Mesodermal cell (in vitro differentiated cells): ENCODE results near the gene CHMP5. TPM values are rescaled to one million over a fixed set of nuclear protein-coding genes. Genes with fewer than 3 reads are reported as not detected.

Experiments
- H3K27ac ChIP-seq: 2 replicates; pipeline ENCODE4 v1.7.0; 2013; ENCODE audit warnings: mild to moderate bottlenecking, low read depth, low read length, moderate library complexity; ENCODE audit not compliant: severe bottlenecking
- H3K36me3 ChIP-seq: 2 replicates; pipeline ENCODE4 v1.7.1; 2013; ENCODE audit warnings: mild to moderate bottlenecking, low read length, moderate library complexity; ENCODE audit not compliant: control insufficient read depth, insufficient read depth
- H3K4me1 ChIP-seq: one replicate; pipeline ENCODE4 v1.7.1; 2013; ENCODE audit warnings: mild to moderate bottlenecking, low read length; ENCODE audit not compliant: insufficient read depth, control insufficient read depth, poor library complexity, severe bottlenecking
- H3K4me3 ChIP-seq: 2 replicates; pipeline ENCODE4 v1.7.0; 2013; ENCODE audit warnings: low read length, control low read depth, mild to moderate bottlenecking; ENCODE audit not compliant: insufficient read depth, poor library complexity, severe bottlenecking; ENCODE audit errors: extremely low read depth
- H3K9me3 ChIP-seq: 2 replicates; pipeline ENCODE4 v1.7.1; 2013; ENCODE audit warnings: mild to moderate bottlenecking, low read length, moderate library complexity; ENCODE audit not compliant: control insufficient read depth
- WGBS, 2 experiments: methylation state at CpG; one replicate each; pipeline ENCODE4 v1.1.5; 2013; ENCODE audit warnings: missing lambda C conversion rate in 2 of 2; ENCODE audit not compliant: insufficient coverage in 2 of 2; 5-methylcytosine and 5-hydroxymethylcytosine counted together
- polyA plus RNA-seq, 2 experiments: library from polyadenylated mRNA; stranded (reverse); fragments of 50-300 nt; gene quantifications; one replicate each; pipeline ENCODE4 v1.2.3, GENCODE V29; 2013

CHMP5 gene
- polyA plus RNA-seq (2013, experiment 1 of 2): 104 TPM
- 113 TPM for polyA plus RNA-seq (2013, experiment 2 of 2)

DNA sequence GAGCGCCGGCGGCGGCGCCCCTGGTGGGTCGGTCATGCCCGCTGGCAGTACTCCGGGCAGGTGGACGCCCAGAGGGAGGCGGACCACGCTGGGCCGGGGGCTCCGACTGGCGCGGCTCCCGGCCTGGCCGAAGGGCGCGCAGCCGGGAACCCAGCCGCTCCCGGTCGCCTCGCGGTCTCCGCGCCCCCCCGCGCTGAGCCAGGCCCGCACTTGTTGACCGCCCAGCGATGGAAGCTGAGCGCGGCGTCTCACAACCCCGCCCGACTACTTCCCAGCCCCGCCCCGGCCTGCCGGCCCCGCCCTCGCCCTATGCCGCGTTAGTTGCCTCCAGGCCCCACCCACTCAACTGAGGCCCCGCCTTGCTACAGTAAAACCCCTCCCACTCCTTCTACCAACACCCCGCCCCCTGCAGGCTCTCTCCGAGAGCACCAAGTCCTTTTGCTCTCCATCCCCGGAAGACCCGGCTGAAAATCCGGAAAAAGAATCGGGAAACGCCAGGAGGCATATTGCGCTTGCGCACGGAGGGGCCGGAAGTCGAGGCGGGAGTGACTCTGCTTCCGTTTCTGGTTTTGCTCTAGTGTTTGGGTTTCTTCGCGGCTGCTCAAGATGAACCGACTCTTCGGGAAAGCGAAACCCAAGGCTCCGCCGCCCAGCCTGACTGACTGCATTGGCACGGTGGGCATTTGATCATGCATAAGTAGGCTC, at the start of gene CHMP5, which contains the start of gene BAG1:
CHMP5 (plus strand) TSS at position 577 of the 705 bp plus-strand sequence; CDS start at position 607, 30 bp downstream.
BAG1 (minus strand) TSS at position 236 of the 705 bp plus-strand sequence.
- Histone ChIP-seq H3K4me1 (no peaks in the 10 kb centered on the region), H3K9me3 (no peaks in the 10 kb centered on the region), H3K4me3 (peak within 1 kb of the TSS; percentile 90), H3K36me3 (peaks cover 64% of the 10 kb centered on the region), H3K27ac (peak within 1 kb of the TSS; percentile 16)
- 0% methylated on average over 47 to 63 of the region's 67 CpGs for WGBS, 2 experiments

- Histone ChIP-seq H3K9me3 (no peaks in the 10 kb centered on the region), H3K4me1 (no peaks in the 10 kb centered on the region), H3K27ac (no peak overlapping the region), H3K36me3 (no peaks in the 10 kb centered on the region), H3K4me3 (no peak overlapping the region)
- 82 to 97% methylated on average over 7 to 8 of the region's 14 CpGs for WGBS, 2 experiments
Measured at GRCh38 chr9:33220681-33221567, 43.9 kb upstream of the CHMP5 start.

DNA sequence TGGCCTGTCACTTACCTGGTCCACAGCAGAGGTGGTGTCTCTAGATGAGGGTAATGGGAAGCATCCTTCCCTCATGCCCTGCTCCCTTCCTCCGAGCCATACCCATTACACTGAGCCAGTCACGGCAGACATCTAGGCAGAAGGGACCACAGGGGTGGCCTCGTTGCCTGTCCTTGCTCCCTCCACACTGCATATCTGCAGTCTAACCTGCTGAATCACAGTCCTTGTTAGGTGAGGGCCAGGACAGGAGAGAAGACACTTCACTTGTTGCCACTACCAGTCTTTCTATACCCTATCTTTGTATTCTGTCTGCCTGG, 43.3 kb upstream of the CHMP5 start:
- Histone ChIP-seq H3K4me1 (no peaks in the 10 kb centered on the region), H3K27ac (no peak overlapping the region), H3K9me3 (no peaks in the 10 kb centered on the region), H3K4me3 (no peak overlapping the region), H3K36me3 (no peaks in the 10 kb centered on the region)
- 87 to 95% methylated on average over 2 to 3 of the region's 3 CpGs for WGBS, 2 experiments

GRCh38 chr9:33222031-33222430, 42.8 kb upstream of the CHMP5 start:
- 100% methylated on average over 3 of the region's 3 CpGs for WGBS, 2 experiments
- Histone ChIP-seq H3K9me3 (no peaks in the 10 kb centered on the region), H3K36me3 (no peaks in the 10 kb centered on the region), H3K27ac (no peak overlapping the region), H3K4me3 (no peak overlapping the region), H3K4me1 (no peaks in the 10 kb centered on the region)

DNA sequence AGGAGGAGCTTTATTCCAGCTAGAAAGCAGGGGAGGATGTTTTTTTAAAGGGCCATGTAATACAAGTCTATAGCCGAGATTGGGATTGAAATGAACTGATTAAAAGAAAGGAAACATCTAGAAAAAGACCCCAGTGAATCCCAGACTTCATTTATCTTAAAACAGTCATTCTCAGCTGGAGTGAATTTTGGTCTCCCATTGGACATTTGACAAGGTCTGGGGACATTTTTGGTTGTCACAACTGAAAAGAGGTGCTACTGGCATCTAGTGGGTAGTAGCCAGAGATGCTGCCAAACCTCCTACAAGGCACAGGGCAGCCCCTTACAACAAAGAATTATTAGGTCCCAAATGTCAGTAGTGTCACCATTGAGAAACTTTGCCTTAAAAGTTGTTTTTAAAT, 41.2 kb upstream of the CHMP5 start:
- no peaks in the 10 kb centered on the region for H3K4me1 ChIP-seq
- no CpG with 5 or more reads among the region's 1 CpG for WGBS, 2 experiments
- no peak overlapping the region for H3K4me3 ChIP-seq
- no peaks in the 10 kb centered on the region for H3K36me3 ChIP-seq
- no peak overlapping the region for H3K27ac ChIP-seq
- H3K9me3 ChIP-seq: no peaks in the 10 kb centered on the region

DNA sequence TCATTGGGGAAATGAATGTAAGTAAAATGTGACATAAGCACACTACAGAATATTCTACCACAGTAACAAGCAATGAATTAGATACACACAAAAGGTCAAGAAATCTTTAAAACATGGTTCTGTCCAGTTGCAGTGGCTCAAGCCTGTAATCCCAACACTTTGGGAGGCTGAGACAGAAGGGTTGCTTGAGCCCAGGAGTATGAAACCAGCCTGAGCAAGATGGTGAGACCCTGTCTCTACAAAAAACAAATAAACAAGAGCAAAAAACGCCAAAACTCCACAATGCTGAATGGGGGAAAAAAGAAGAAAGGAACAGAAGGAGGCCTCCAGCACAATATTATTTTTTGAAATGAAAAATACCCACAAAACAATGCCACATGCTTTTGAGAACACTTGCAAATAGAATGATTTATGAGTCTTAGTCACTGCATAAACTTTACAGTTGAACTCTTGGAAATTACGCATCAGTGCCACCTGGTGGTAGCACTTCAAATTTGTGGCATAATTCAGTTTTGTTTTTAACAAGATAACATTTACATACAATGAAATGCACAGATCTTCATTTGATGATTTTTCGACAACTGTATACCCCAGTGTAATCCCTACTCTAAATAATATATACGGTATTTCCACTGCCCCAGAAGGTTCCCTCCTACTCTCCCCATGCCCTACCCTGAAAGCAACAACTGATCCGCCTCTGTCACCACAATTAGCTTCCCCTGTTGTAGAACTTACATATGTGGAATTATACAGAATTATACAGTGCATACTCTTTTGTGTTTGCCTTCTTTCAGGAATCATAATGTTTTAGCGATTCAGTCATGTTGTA, 39.3 kb upstream of the CHMP5 start:
- H3K9me3 ChIP-seq: no peaks in the 10 kb centered on the region
- H3K36me3 ChIP-seq: no peaks in the 10 kb centered on the region
- no peak overlapping the region for H3K27ac ChIP-seq
- 0 to 7% methylated on average over 2 to 3 of the region's 6 CpGs for WGBS, 2 experiments
- H3K4me1 ChIP-seq: no peaks in the 10 kb centered on the region
- H3K4me3 ChIP-seq: no peak overlapping the region

DNA sequence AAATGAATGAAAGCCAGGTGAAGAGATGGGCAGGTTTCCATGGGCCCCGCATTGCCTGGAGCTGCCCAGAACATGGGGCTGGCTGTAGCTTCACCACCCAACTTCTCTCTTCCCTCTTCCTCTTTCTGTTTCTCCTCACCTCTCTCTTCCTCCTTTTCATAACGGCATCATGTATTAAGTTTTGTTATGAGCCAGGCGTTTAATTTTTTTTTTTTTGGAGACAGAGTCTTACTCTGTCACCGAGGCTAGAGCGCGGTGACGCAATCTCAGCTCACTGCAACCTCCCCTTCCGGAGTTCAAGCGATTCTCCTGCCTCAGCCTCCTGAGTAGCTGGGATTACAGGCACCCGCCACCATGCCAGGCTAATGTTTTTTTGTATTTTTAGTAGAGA, 37.8 kb upstream of the CHMP5 start:
- Histone ChIP-seq H3K4me1 (no peaks in the 10 kb centered on the region), H3K27ac (no peak overlapping the region), H3K36me3 (no peaks in the 10 kb centered on the region), H3K9me3 (no peaks in the 10 kb centered on the region), H3K4me3 (no peak overlapping the region)
- 98 to 100% methylated on average over 5 to 7 of the region's 10 CpGs for WGBS, 2 experiments

DNA sequence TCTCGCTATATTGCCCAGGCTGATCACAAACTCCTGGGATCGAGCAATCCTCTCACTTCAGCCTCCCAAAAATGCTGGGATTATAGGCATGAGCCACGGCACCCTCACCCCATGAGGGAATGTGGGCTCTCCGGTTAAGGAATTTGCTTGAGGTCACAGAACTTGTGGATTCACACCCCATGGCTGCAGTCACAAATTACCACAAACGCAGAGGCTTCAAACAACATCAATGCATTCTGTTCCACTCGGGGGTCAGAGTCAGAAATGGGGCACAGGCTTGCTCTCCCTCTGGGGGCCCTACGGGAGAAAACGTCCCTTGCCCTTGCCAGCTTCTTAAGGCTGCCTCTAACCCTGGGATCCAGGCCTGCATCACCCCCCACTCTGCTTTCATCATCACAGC, 37.1 kb upstream of the CHMP5 start:
- 77 to 81% methylated on average over 8 of the region's 8 CpGs for WGBS, 2 experiments
- H3K4me1 ChIP-seq: no peaks in the 10 kb centered on the region

DNA sequence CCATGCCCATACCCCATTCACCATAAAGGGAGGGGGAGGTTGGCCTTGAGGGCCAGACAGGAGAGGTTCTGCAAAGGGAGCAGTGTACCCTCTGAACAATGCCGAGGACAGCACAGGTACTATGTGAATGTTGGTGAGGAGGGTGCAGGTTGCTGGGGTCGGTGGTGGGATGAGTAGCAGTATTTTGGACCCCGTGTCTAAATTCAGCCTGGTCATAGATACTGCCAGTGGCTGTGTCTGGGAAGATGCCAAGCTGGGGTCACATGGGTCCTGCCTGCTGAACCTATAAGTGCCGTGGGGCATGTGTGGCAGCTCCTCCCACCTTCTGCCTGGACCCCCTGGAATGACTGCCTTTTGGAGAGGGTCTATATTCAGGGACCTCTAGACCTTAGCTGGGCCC, 36.2 kb upstream of the CHMP5 start:
- Histone ChIP-seq H3K4me1 (no peaks in the 10 kb centered on the region), H3K27ac (no peak overlapping the region), H3K36me3 (no peaks in the 10 kb centered on the region), H3K4me3 (no peak overlapping the region), H3K9me3 (no peaks in the 10 kb centered on the region)
- WGBS, 2 experiments: 92% methylated on average over 4 of the region's 4 CpGs

More for the DNA sequence above, 37.1 kb upstream of the CHMP5 start:
- H3K36me3 ChIP-seq: no peaks in the 10 kb centered on the region
- H3K9me3 ChIP-seq: no peaks in the 10 kb centered on the region
- no peak overlapping the region for H3K4me3 ChIP-seq
- no peak overlapping the region for H3K27ac ChIP-seq

- H3K9me3 ChIP-seq: no peaks in the 10 kb centered on the region
- H3K36me3 ChIP-seq: no peaks in the 10 kb centered on the region
- no peak overlapping the region for H3K27ac ChIP-seq
- no peaks in the 10 kb centered on the region for H3K4me1 ChIP-seq
- WGBS, 2 experiments: 85 to 87% methylated on average over 4 to 7 of the region's 9 CpGs
- H3K4me3 ChIP-seq: no peak overlapping the region
Measured at GRCh38 chr9:33229359-33230114, 35.3 kb upstream of the CHMP5 start.
